Dermis blood vessel endothelial cell (primary cell): ENCODE measurements around the gene FOXC1. TPM values are rescaled to one million over a fixed set of nuclear protein-coding genes. Genes with fewer than 3 reads are reported as not detected.

Experiments
- DNase-seq: peaks from one replicate; pipeline ENCODE4 v3.0.0; 2010
- total RNA-seq: library from RNA; depleted of rRNA; stranded (reverse); fragments of >200 nt; gene quantifications from 2 replicates; pipeline ENCODE4 v1.2.3, GENCODE V29; 2014

The FOXC1 gene
- total RNA-seq, 1 donor from 2014 or later, result 8.3 TPM

DNA sequence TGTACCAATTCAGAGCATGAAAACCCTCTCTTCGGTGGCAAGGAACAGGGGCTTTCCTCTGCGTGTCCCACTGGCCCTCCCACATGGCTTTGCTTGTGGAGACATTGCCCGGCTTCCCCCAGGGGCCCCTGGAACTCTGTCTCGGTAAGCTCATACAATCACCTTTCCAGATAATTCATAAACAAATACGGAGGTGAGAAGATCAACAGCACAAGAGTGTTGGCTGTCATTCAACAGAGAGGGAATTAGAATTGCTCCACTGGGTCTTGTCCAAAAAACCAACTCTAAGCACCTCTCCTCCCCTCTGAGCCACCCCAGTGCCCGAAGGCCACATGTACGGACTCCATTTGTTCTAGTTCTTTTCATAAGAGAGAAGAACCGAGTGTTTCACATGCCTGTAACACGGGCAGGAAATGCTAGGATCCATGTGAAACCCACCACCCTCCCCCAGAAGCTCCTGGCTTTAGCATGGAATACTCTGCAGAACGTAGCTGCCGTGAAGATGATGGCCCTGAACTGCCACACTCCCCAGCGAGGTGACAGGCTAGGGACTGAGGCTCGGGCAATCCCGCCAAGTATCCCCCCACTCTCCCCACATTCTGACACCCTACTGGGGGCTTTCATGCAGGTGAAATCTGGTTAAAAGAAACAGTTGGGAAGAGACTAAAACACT is 24.6 kb upstream of the FOXC1 start:
- no peak for DNase-seq

- no peak for DNase-seq
Measured at GRCh38 chr6:1585669-1586049, 24.1 kb upstream of the FOXC1 start.

GRCh38 chr6:1586256-1586655 is 23.5 kb upstream of the FOXC1 start:
- no peak for DNase-seq

DNA sequence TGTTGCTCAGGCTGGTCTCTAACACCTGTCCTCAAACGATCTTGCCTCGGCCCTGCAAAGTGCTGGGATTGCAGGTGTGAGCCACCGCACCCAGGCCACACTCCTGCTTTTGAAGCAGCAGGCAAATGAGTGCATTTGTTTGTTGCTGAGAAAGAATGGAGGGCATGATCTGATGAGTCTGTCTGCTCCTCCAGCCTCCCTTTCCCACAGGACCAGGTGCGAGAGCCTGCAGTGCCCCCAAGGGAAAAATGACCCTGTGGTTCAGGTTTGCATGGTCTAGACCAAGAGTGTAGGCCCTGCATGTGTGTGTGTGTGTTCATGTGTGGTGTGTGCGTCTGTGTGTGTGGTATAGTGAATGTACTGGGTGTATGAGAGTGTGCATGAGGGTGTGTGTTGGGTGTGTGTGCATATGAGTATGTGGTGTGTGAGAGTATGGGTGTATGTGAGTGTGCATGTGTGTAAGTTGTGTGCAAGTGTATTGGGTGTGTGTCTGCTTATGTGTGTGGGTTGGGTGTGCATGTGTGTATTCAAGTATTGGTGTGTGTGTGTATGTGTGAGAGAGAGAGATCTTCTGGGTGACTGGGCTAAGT is 22.8 kb upstream of the FOXC1 start:
- no peak for DNase-seq

GRCh38 chr6:1587546-1587945 is 22.2 kb upstream of the FOXC1 start:
- no peak for DNase-seq

DNA sequence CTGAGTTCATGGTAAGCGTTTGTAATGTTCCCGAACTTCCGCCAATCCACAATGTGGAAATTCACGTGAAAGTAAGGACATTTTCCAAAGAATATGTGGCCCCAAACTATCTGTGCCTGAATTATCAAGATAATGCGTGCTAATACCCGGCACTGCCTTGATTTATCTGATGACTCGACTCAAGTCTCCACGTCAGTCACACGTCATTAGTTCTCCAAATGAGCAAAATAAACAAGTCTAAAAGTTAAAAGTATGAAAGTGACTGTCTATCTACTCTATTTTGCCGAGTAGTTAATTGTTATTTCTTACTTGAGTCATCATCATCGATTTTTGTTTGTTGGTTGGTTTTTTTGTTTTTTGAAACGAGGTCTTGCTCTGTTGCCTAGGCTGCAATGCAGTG is 21.7 kb upstream of the FOXC1 start:
- DNase-seq, result no peak

- DNase-seq, result no peak
Measured at GRCh38 chr6:1589208-1589607, 20.5 kb upstream of the FOXC1 start.

DNA sequence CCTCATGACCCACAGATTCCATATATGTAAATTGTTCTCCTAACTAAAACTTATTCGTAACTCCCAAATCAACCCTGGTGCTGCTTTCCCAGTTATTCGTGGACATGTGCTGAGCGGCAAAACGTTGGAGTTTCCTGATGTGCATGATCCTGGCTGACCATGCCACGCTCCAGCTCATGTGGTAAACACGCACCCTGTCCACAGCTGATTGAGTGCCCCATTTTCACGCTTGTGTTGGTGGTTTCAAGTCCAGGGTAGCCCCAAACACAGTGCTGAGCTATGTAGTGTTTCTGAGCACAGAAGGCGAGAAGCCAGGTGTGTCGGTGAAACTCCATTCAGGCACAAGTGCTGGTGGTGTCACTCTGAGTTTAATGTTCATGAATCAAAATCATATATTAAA is 19.1 kb upstream of the FOXC1 start:
- no peak for DNase-seq

GRCh38 chr6:1591243-1591642 is 18.5 kb upstream of the FOXC1 start:
- no peak for DNase-seq

GRCh38 chr6:1591926-1592325 is 17.8 kb upstream of the FOXC1 start:
- no peak for DNase-seq

- DNase-seq, result no peak
Measured at GRCh38 chr6:1592852-1593251, 16.9 kb upstream of the FOXC1 start.

DNA sequence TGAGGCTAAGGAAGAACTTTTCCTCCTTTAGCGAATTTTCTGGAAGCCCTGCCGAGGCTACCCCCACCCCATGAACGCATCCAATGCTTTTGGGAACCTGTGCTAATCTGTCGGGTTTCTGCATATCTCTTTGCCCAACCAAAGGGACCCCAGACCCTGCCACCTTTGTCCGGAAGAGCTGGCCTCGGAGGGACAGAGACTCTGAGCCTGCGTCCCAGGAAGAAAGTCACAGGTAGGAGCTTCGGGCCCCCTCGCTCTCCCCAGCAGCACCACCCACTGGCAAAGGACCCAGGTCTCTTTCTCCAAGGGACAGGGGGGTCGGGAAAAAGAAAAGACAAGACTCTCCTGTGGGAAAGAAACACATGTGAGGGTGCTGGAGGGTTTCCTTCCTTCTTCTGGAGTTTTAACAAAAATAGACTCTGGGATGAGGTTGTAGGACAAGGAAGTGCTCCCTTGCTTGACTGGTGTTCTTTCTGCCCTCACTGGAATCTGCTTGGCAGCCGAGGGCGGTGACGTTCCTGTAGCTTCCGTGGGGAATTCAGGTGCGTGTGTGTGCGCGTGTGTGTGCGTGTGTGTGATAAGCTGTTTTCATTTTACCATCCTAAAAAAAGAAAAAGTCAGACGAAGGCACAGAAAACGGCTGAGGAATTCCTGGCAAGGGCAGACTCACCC is 16.3 kb upstream of the FOXC1 start:
- DNase-seq, result peak; percentile 5

DNA sequence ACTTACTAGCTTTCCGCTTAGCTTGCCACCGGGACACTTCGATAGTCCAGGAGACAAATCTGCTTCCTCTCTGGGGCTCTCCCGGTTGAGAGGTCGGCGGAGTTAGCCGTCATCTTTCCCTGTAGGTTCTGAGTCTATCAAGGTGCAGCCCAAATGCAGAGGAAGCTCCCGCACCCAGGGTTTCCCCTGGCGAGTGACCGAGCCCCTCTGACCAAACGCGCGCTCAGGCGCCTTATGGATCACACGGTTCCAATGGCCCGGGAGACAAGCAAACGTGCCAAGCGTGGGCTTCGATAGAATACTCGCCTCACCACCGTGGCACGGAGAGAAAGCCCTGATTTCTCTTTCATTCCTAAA is 15.8 kb upstream of the FOXC1 start:
- DNase-seq, result no peak

DNA sequence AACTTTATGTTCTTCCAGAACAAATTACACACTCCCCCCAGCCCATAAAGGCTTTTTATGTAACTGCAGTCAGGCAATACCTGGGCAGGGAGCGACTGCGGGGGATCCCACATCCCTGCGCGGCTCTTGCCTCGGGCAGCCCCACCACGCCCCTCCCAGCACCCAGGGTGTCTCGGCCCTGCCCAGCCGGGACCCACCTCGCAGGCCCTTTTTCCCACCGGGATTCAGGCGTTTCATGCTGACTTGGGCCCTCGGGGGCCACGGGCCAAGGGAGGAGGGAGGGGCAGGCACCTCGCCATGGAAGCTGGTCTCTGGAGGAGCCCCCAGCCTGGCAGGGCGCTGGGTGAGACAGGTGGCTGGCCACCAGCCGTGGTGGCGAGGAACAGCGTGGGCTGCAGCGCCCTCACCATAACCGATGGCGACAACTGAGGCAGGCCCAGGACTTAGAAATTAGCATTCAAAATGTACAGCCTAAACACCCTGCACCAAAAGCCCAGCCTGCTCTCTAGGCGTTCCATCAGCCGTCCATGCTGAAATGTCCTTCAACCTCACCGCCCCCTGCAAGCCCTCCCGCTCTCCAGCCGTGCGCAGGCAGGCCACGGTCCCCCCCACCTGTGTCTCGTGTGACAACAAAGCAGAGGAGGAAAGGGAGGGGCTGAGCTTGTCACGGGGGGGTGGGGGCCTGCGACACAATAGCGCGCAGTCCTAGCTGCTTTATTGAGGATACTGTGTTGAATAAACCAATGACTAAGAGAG is 15.1 kb upstream of the FOXC1 start:
- DNase-seq, result no peak

GRCh38 chr6:1595271-1596087 is 14.2 kb upstream of the FOXC1 start:
- DNase-seq, result no peak

DNA sequence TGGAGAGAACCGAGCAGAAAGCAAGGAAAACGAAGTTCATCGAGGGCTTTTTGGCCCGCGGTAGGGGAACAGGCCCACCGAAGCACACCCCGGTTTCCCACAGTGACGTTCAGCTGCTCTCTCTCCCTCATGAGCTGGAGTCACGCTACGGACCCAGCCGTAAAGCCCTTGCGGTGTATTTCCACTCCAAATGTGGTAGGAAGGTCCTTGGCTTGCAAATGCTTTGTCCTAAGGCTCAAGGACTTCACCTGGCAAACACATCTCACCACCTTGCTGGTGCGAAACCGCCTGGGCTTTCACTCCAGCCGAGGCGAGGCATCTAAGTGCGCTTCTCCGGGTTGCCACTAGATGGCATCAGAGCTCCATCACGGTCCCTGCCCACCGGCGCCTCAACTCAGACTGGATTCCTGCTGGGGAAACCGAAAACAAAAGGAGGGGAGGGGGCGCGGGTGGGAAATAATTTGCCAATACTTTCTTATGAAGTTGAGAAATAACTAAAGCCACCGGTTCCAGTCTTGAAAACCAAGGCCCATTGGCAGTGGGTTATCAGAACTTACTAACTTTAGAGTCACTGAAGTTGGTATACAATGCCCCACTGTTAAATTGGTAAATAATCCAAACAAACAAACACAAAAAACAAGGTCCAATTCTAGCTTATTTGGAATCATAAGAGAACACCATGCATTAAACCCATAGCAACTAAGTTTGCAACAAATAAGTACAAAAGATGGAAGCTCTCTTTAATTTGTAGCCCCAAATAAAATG is 13.4 kb upstream of the FOXC1 start:
- DNase-seq, result peak; percentile 73

DNA sequence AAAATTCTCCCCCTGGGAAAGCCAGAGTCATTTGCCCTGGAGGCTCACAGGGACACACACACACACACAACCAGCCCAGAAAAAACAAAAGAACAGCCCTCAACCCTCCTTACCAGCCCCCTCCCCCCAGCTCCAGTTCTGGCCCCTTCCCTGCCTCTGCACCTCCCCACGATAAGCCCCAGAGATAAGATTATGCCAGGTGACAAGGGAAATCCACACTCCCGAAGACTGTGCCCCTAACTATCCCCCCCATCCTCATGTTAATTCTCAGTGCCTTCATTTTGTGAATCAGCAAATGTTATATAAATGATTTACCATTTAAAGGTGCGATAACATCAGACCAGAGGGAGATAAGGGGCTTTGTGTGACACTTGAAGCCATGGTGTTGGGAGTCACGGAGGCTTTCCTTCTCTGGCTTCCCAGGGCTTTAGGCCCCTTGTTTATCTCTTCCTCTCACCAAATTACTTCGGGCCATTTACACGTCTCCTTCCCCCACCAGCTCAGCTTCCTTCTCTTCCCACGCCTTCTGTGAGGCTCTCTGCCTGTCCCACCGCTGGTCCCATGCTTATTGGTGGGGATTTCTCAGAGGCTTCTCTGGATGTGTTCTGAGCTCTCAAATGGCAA is 12.5 kb upstream of the FOXC1 start:
- DNase-seq, result no peak

DNA sequence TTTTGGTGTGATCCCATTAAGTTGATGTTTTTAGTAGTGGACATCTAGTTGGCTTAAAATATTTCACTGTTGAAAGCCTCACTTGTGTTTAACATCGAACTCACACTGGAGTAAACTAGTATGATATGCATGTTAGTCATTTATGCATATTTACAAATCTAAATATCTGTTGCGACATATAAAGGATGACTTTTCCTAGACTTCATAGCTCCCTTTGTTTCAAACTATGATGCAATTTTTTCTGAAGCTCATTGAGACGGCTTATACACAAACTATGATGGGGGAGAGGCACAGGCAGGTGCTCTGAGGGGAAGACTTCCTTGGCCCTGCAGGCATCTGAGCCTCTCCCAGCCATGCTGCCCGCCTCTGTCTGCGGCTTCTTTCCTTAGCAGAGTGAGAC is 11.8 kb upstream of the FOXC1 start:
- DNase-seq, result no peak

- no peak for DNase-seq
Measured at GRCh38 chr6:1598433-1598832, 11.3 kb upstream of the FOXC1 start.

DNA sequence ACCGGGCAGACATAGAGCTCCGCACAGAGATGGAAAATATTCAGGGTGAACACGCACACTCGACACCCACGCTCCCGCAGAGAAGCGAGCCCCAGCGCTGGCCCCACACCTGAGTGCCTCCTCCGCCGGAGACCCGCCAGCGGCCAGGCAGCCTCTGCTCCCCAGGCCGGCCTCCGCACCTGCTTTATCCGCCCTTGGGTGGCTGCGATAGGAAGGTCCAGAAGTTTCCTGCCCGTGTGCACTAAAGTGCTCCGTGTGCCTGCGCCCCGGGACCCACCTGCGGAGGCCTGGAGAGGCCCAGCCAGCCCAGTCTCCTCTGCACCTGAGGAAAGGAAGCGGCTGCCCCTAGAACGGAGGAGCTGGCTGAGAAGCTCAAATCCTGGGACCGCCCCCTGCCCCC is 10.8 kb upstream of the FOXC1 start:
- DNase-seq, result no peak

- DNase-seq, result no peak
Measured at GRCh38 chr6:1599469-1599868, 10.2 kb upstream of the FOXC1 start.
